ENCODE data around the gene SREBF2. TPM values are rescaled to one million over a fixed set of nuclear protein-coding genes. Genes with fewer than 3 reads are reported as not detected.

The SREBF2 gene
- total RNA-seq, 1 donor from 2014 or later: 100 TPM

- DNase-seq (ENCODE audit: extremely low read depth, low read depth, low spot score): no peak
Measured at GRCh38 chr22:41906822-41907221, 73.9 kb downstream of the SREBF2 start.

GRCh38 chr22:41907436-41908401, 74.8 kb downstream of the SREBF2 start:
- no peak for DNase-seq (ENCODE audit: extremely low read depth, low read depth, low spot score)

- no peak for DNase-seq (ENCODE audit: extremely low read depth, low read depth, low spot score)
Measured at GRCh38 chr22:41908411-41909309, 75.8 kb downstream of the SREBF2 start.

- DNase-seq (ENCODE audit: extremely low read depth, low read depth, low spot score): no peak
Measured at GRCh38 chr22:41909310-41910049, 76.6 kb downstream of the SREBF2 start.

GRCh38 chr22:41910050-41911000, 77.4 kb downstream of the SREBF2 start:
- no peak for DNase-seq (ENCODE audit: extremely low read depth, low read depth, low spot score)

DNA sequence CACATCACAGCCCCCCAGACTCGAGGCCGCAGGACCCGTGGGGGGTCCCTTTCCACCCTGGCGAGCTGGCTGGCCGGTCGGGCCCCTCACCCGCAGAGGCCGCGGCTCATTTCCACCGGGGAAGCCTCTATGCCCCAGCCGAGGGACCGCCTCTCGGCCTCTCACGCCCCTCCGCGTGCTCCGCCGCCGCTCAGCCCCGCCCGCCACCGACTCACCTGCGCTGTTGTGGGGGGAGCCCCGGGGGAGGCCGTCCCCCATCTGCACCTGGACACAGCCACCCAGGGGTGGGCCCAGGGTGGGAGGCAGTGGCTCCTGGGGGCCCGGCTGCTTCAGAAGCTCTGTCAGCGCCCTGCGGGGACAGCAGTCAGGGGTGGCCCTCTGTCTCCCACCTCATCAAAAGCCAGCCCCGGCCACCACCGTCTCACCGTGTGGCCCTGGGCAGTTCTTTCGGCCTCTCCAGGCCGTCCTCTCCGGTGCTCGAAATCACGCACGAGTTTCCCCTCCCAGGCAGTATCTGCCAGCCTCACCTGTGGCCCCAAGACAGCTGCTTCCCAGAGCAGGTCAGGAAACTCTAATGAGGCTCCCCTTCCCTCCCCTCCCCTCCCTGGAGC, 78.2 kb downstream of the SREBF2 start:
- DNase-seq (ENCODE audit: extremely low read depth, low read depth, low spot score): no peak

- DNase-seq (ENCODE audit: extremely low read depth, low read depth, low spot score): no peak
Measured at GRCh38 chr22:41912338-41913039, 79.6 kb downstream of the SREBF2 start.

DNA sequence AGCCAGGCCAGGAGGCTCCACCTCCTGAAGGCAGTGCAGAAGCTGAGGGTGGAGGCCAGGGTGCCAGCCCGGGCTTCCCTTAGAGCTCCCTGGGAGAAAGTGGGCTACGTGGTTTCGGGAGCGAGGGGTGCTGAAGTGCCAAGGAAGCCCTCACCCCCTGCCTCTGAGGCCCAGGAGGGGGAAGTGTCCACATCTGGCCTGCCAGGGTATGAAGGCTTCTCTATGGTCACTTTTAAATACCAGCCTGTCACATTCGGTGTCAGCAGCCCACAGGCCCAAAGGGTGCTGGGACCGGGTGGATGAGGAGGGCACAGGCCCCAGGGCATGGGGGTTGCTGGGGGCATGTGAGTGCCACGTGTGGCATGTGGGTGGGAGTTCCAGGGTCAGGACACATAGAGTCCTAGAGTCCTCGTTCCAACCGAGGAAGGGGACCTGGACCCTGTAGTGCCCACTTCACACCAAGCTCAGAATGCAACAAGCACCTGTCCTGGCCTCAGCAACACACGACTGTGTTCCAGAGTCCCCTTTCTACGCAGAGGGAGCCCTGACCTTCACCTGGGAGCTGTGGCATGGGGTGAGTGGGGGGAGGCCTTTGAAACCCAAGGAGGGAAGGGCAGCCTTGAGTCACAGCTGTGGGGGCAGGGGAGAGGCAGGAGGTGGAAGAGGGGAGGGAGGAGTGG, 80.3 kb downstream of the SREBF2 start:
- DNase-seq (ENCODE audit: extremely low read depth, low read depth, low spot score): no peak

GRCh38 chr22:41913842-41914534, 81.1 kb downstream of the SREBF2 start:
- DNase-seq (ENCODE audit: extremely low read depth, low read depth, low spot score): no peak

GRCh38 chr22:41914611-41915034, 81.7 kb downstream of the SREBF2 start:
- no peak for DNase-seq (ENCODE audit: extremely low read depth, low read depth, low spot score)

DNA sequence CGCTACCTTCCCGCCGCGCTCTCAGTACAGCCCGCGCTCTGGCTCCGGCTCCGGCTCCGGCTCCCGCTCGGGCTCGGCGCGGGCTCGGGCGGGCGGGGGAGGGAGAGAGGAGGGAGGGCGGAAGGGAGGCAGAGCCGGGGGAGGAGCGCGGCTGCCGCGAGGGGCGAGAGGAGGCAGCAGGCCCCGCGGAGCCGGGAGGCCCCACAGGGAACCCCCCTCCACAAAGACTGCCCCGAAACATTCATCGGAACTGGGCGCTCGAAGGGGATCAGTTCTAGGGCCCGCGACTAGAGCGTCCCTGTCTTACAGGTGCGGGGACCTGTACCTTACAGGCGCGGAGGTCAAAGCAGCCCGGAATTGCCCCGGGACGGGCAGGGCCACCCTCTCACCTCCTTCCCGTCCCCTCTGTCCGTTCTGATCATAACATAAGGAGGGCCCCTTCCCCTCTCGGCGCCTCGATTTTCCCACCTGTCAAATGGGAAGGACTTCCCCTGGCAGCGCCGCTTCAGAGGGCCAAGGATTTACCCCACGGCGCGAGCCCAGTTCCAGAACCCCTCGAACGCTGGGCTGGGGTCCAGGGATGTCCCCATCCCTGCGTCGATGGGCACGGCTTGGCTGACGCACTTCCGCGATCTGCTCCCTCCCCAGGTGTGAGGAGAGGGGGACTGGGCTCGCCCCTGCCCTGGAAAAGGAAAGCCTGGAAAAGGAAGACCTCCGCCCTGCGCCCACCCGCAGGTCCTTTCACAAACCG, 82.3 kb downstream of the SREBF2 start, which contains the start of gene SHISA8:
SHISA8 (minus strand) TSS at position 40 of the 751 bp plus-strand sequence. CDS start 407 bp downstream, outside the sequence.
- no peak for DNase-seq (ENCODE audit: extremely low read depth, low read depth, low spot score)

GRCh38 chr22:41915786-41916493, 83.0 kb downstream of the SREBF2 start:
- no peak for DNase-seq (ENCODE audit: extremely low read depth, low read depth, low spot score)

DNA sequence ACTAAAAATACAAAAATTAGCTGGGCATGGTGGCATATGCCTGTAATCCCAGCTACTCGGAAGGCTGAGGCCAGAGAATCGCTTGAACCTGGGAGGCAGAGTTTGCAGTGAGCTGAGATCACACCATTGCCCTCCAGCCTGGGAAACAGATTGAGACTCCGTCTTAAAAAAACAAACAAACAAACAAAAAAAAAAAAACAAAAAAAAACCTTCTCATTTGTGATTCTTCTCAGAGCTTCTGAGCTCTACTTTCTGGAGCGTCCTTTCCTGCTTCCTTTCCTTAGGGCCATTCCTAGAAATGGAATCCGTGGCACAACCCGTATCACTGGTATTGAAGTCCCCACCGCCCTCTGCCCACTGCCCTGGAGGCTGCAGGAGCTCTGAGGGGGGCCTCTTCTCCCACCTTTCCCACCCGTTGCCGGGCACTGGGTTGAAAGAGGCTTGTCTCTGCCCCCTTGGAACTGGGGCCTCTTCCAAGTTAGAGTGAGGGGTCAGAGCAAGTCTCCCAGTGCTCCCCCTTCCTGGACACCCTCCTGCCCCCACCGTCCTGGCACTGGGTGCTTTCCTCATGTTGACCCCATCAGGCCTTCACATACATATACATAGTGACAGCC, 83.9 kb downstream of the SREBF2 start:
- DNase-seq (ENCODE audit: extremely low read depth, low read depth, low spot score): no peak

DNA sequence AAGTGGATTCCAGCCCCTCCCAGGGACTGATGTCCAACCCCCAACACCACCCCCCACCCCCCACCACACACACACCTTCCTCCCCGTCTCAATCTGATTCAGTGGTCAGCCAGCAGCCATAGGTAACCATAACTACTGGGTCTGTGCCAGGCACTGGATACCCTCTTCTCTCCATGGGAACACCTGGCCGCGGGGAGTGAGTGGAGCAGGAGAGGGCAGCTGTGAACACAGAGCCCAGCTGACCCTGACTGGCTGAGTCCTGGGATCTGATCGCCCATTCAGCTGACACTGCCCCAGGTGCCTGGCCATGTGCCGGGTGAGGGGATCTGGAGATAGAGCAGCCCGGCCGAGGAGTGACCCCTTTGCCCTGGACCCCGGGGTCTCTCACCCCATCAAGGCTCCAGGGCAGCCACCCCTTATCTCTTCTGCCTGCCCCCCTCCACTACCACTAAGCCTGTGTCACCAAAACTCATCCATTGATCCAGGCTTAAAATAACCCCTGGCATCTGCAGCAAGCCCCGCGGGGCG, 84.5 kb downstream of the SREBF2 start:
- DNase-seq (ENCODE audit: extremely low read depth, low read depth, low spot score): no peak
